Fibroblast of lung (primary cell): Measurements from ENCODE around the gene DYSF.
A peak's percentile ranks its signal among the peaks of the same experiment; 100 is the strongest.

Experiments used
- CTCF ChIP-seq, 2 donors: IDR thresholded peaks in 1 of 2; conservative IDR thresholded peaks in 1 of 2; 1 replicate in 1 of 2; 2 replicates in 1 of 2; pipeline ENCODE4 v1.5.1; 2011 to 2012; ENCODE audit warnings: low read length in 2 of 2, control low read depth in 1 of 2, inconsistent platforms in 1 of 2, low read depth in 1 of 2, mild to moderate bottlenecking in 1 of 2
- EZH2 ChIP-seq: IDR thresholded peaks from 2 replicates; pipeline ENCODE4 v1.5.1; 2012; ENCODE audit warnings: low read length, control low read depth, mild to moderate bottlenecking; ENCODE audit errors: missing control alignments

GRCh38 chr2:71609958-71610357 lies 156.6 kb downstream of the DYSF start:
- TF ChIP-seq CTCF (conservative IDR thresholded peaks at IDR 0.05 in 1 of 2, IDR thresholded peaks at IDR 0.05 in 1 of 2; ENCODE audit: low read depth in 1 of 2, low read length in 2 of 2): peak in 1 of 2 donors; percentile 13
- no peak for TF ChIP-seq EZH2
